ENCODE results near the gene MMP20. TPM values are rescaled to one million over a fixed set of nuclear protein-coding genes. Genes with fewer than 3 reads are reported as not detected.

The MMP20 gene
- polyA plus RNA-seq, 1 of the 3 experiments (the other 2 are of a cell fraction): not detected

GRCh38 chr11:102544594-102544993 is 80.5 kb downstream of the MMP20 start:
- Histone ChIP-seq H3K36me3 (replicated peaks in 1 of 2; ENCODE audit: control insufficient read depth in 1 of 2, insufficient read depth in 2 of 2, low read length in 1 of 2) (no peaks in the 10 kb centered on the region), H3F3A (replicated peaks; ENCODE audit: insufficient read depth) (no peaks in the 10 kb centered on the region), H3K4me1 (ENCODE audit: control insufficient read depth in 1 of 2, insufficient read depth in 2 of 2, low read depth in 1 of 2, low read length in 1 of 2) (no peaks in the 10 kb centered on the region), H4K20me1 (ENCODE audit: insufficient read depth) (no peaks in the 10 kb centered on the region), H3K9me3 (no peaks in the 10 kb centered on the region), H3K9ac (no peak overlapping the region), H2AFZ (ENCODE audit: low read depth) (no peak overlapping the region), H3K27ac (ENCODE audit: low read depth in 2 of 2, low read length in 1 of 2) (no peak overlapping the region), H3K4me2 (no peak overlapping the region), H3K79me2 (ENCODE audit: insufficient read depth) (no peaks in the 10 kb centered on the region), H3K4me3 (ENCODE audit: low read depth in 2 of 2, low read length in 1 of 2) (no peak overlapping the region), H3K9me2 (no peaks in the 10 kb centered on the region), H3K27me3 (ENCODE audit: insufficient read depth) (no peaks in the 10 kb centered on the region)
- POLR2A ChIA-PET: no interaction called here
- DNase-seq: no peak
- TF ChIP-seq SIN3A (IDR thresholded peaks at IDR 0.05; ENCODE audit: borderline replicate concordance, low read depth, low read length): no peak
- TF ChIP-seq SMC3 (IDR thresholded peaks at IDR 0.05; ENCODE audit: low read depth, low read length): no peak
- no peak for TF ChIP-seq USF2 (IDR thresholded peaks at IDR 0.05; ENCODE audit: borderline replicate concordance, low read depth, low read length)
- TF ChIP-seq EZH2phosphoT487 (IDR thresholded peaks at IDR 0.05; ENCODE audit: borderline replicate concordance, low read depth): no peak
- TF ChIP-seq RXRA (IDR thresholded peaks at IDR 0.05; ENCODE audit: borderline replicate concordance, low read depth): no peak
- no peak for TF ChIP-seq YY1 (IDR thresholded peaks at IDR 0.05; ENCODE audit: low read depth)
- TF ChIP-seq FOXM1 (IDR thresholded peaks at IDR 0.05; ENCODE audit: low read depth): no peak
- no peak for TF ChIP-seq ELF1 (IDR thresholded peaks at IDR 0.05)
- TF ChIP-seq FOXJ3 (CRISPR knock-in tag; IDR thresholded peaks at IDR 0.05): no peak
- TF ChIP-seq RCOR1 (IDR thresholded peaks at IDR 0.05; ENCODE audit: low read length): no peak
- TF ChIP-seq POLR2AphosphoS5 (IDR thresholded peaks at IDR 0.05; ENCODE audit: low read depth, low read length): no peak
- TF ChIP-seq ZBTB33 (IDR thresholded peaks at IDR 0.05; ENCODE audit: borderline replicate concordance, low read depth): no peak
- TF ChIP-seq REST (IDR thresholded peaks at IDR 0.05; ENCODE audit: low read depth, low read length): no peak
- no peak for TF ChIP-seq CTCF (IDR thresholded peaks at IDR 0.05)
- TF ChIP-seq PBX3 (IDR thresholded peaks at IDR 0.05): no peak
- no peak for TF ChIP-seq NFIC (IDR thresholded peaks at IDR 0.05; ENCODE audit: borderline replicate concordance)
- no peak for TF ChIP-seq GATA2 (CRISPR knock-in tag; IDR thresholded peaks at IDR 0.05)
- TF ChIP-seq TCF12 (IDR thresholded peaks at IDR 0.05): no peak
- no peak for TF ChIP-seq EP300 (IDR thresholded peaks at IDR 0.05; ENCODE audit: borderline replicate concordance in 1 of 2, low read depth in 1 of 2, low read length in 1 of 2)
- no peak for TF ChIP-seq FOSL2 (IDR thresholded peaks at IDR 0.05; ENCODE audit: borderline replicate concordance, low read depth)
- CTCF ChIA-PET: no interaction called here
- 63% methylated on average over 1 of the region's 1 CpG for WGBS (ENCODE audit: low lambda C conversion rate)

Data from SK-N-SH (cell line).